Endothelial cell of umbilical vein (primary cell): ENCODE measurements around the gene SHPK.
A peak's percentile ranks its signal among the peaks of the same experiment; 100 is the strongest.

ENCODE experiments used
- POLR2A ChIP-seq: IDR thresholded peaks from 2 replicates; pipeline ENCODE4 v1.6.1; 2012; ENCODE audit warnings: low read depth, mild to moderate bottlenecking, control low read depth, low read length
- TF ChIP-seq, protein P1 (sequence below), 2 donors: IDR thresholded peaks; 1 replicate in 1 of 2; 2 replicates in 1 of 2; pipeline ENCODE4 v1.5.1; 2011; ENCODE audit warnings: low read length in 2 of 2, mild to moderate bottlenecking in 2 of 2, moderate library complexity in 2 of 2, control low read depth in 1 of 2, inconsistent platforms in 1 of 2, low read depth in 1 of 2; ENCODE audit not compliant: insufficient read depth in 1 of 2; ENCODE audit errors: extremely low read depth in 1 of 2

DNA sequence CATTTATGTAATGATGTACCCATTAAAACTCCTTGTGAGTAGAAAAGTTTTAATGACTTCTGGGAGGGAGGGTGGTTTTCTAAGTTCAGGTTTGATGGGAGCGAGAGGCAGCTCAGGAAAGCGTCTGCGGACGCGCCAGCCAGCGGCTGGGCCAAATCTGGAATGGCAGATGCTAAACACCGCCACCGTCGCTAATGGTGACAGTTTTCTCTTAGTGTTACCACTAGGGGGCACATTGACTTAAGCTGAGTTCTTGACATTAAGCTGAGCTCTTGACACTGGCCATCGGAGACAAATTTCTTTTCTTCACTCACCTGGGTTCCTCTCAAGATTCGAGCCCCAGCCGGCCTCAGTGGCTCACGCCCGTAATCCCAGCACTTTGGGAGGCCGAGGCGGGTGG, 33.6 kb downstream of the SHPK start:
- no peak for TF ChIP-seq POLR2A
- TF ChIP-seq, protein P1, sequence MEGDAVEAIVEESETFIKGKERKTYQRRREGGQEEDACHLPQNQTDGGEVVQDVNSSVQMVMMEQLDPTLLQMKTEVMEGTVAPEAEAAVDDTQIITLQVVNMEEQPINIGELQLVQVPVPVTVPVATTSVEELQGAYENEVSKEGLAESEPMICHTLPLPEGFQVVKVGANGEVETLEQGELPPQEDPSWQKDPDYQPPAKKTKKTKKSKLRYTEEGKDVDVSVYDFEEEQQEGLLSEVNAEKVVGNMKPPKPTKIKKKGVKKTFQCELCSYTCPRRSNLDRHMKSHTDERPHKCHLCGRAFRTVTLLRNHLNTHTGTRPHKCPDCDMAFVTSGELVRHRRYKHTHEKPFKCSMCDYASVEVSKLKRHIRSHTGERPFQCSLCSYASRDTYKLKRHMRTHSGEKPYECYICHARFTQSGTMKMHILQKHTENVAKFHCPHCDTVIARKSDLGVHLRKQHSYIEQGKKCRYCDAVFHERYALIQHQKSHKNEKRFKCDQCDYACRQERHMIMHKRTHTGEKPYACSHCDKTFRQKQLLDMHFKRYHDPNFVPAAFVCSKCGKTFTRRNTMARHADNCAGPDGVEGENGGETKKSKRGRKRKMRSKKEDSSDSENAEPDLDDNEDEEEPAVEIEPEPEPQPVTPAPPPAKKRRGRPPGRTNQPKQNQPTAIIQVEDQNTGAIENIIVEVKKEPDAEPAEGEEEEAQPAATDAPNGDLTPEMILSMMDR (IDR thresholded peaks at IDR 0.05; ENCODE audit: extremely low read depth in 1 of 2, insufficient read depth in 1 of 2, low read depth in 1 of 2, low read length in 2 of 2), result peak; percentile 24 to 33
